Esophagus muscularis mucosa (tissue), 4 donors: ENCODE results near the gene TAF3. TPM values are rescaled to one million over a fixed set of nuclear protein-coding genes. Genes with fewer than 3 reads are reported as not detected.

Source experiments
- DNase-seq: peaks from one replicate; pipeline ENCODE4 v3.0.0-alpha.2; 2017; ENCODE audit errors: extremely low spot score
- H3K27ac ChIP-seq, 4 donors: fragments of 200-600 bp; sonication (generic); replicated peaks in 1 of 4; 1 replicate in 3 of 4; 2 replicates in 1 of 4; pipeline ENCODE4 v1.5.1; 2016 to 2019; ENCODE audit warnings: mild to moderate bottlenecking in 1 of 4
- H3K27me3 ChIP-seq, 4 donors: fragments of 200-600 bp; sonication (generic); one replicate each; pipeline versions ENCODE4 v1.5.1 to v1.6.0; 2016 to 2019
- H3K36me3 ChIP-seq, 4 donors: fragments of 200-600 bp; sonication (generic); one replicate each; pipeline ENCODE4 v1.5.1; 2016 to 2019
- H3K4me1 ChIP-seq, 4 donors: fragments of 200-600 bp; sonication (generic); one replicate each; pipeline ENCODE4 v1.5.1; 2016 to 2019
- H3K4me3 ChIP-seq, 4 donors: fragments of 200-600 bp; sonication (generic); 1 replicate in 2 of 4; 2 replicates in 2 of 4; pipeline ENCODE4 v1.5.1; 2016 to 2019; ENCODE audit warnings: mild to moderate bottlenecking in 4 of 4, moderate library complexity in 1 of 4
- H3K9me3 ChIP-seq, 4 donors: fragments of 200-600 bp; sonication (generic); 1 replicate in 3 of 4; 2 replicates in 1 of 4; pipeline ENCODE4 v1.5.1; 2016 to 2019
- EP300 ChIP-seq: sonication (generic); formaldehyde crosslinking; IDR thresholded peaks from one replicate; pipeline ENCODE4 v1.6.1; 2017; ENCODE audit warnings: antibody characterized with exemption
- POLR2A ChIP-seq: fragments of 450-650 bp; IDR thresholded peaks from one replicate; pipeline ENCODE4 v1.6.1; 2017; ENCODE audit warnings: antibody characterized with exemption, moderate library complexity, mild to moderate bottlenecking, low read depth
- POLR2AphosphoS5 ChIP-seq, 2 donors: sonication (generic); formaldehyde crosslinking; IDR thresholded peaks; one replicate each; pipeline ENCODE4 v1.6.1; 2017; ENCODE audit warnings: antibody characterized with exemption in 2 of 2
- WGBS: methylation state at CpG from one replicate; pipeline ENCODE4 v1.1.5; 2018; 5-methylcytosine and 5-hydroxymethylcytosine counted together
- intact Hi-C: fragments of 100-400 bp; cut with DNase I; formaldehyde crosslinking; loops from one replicate; pipeline ENCODE4 v1.15.1; 2023
- total RNA-seq, 4 donors: library from RNA; depleted of rRNA; stranded (reverse); fragments of >200 nt; gene quantifications; one replicate each; pipeline versions ENCODE4 v1.1.0 to v1.2.1, GENCODE V29; 2016
- TF ChIP-seq, protein P1 (sequence below), 3 experiments: fragments of 200-600 bp in 2 of 3; fragments of 450-650 bp in 1 of 3; sonication (generic) in 2 of 3; IDR thresholded peaks; one replicate each; pipeline ENCODE4 v1.5.1; 2017 to 2019; ENCODE audit warnings: antibody characterized with exemption in 3 of 3, mild to moderate bottlenecking in 2 of 3, moderate library complexity in 1 of 3

Gene TAF3
- total RNA-seq, 4 donors from 2014 or later = 8.8 to 11.2 (median 10.7) TPM

DNA sequence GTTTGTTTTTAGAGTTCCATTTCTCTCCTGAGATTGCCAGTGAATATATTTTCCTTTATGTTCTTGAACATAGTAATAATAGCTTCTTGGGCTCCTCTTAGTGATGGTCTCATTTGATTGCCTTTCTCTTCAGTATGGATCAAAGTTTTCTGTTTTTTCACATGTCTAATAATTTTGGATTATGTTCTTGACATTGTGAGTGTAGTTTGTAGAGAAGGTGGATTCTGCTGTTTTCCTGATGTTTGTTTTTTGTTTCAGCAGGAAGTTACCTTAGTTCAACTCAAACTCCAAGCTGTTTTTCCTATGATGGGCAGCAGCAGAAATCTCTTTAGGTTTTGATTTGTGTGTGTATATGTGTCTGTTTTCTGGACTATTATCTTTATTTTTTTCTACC is 43.8 kb downstream of the TAF3 start:
- intact Hi-C loops = no loop called here
- DNase-seq = no peak
- TF ChIP-seq POLR2AphosphoS5 (IDR thresholded peaks at IDR 0.05) = no peak
- TF ChIP-seq, protein P1, sequence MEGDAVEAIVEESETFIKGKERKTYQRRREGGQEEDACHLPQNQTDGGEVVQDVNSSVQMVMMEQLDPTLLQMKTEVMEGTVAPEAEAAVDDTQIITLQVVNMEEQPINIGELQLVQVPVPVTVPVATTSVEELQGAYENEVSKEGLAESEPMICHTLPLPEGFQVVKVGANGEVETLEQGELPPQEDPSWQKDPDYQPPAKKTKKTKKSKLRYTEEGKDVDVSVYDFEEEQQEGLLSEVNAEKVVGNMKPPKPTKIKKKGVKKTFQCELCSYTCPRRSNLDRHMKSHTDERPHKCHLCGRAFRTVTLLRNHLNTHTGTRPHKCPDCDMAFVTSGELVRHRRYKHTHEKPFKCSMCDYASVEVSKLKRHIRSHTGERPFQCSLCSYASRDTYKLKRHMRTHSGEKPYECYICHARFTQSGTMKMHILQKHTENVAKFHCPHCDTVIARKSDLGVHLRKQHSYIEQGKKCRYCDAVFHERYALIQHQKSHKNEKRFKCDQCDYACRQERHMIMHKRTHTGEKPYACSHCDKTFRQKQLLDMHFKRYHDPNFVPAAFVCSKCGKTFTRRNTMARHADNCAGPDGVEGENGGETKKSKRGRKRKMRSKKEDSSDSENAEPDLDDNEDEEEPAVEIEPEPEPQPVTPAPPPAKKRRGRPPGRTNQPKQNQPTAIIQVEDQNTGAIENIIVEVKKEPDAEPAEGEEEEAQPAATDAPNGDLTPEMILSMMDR (IDR thresholded peaks at IDR 0.05) = no peak
- no peak for TF ChIP-seq POLR2A
- no peak for TF ChIP-seq EP300

DNA sequence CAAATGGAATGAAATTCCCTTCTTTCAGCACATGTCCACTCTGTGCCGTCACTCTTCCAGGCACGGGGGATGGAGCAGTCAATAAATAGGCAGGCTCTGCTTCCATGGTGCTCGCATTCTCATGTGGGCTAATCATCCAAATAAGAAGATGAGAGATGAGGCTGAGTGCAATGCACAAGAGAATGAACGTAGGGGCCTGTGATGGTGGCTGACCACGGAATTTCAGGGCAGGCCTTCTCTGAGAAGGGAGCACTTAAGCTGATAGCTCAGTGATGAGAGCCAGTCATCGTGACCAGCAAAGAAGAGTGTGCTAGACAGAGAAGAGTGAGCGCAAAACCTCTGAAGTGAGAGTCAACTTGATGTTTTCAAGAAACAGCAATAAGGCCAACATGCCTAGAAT is 47.9 kb downstream of the TAF3 start:
- intact Hi-C loops = no loop called here
- DNase-seq = no peak
- Histone ChIP-seq H3K27me3 (no peaks in the 10 kb centered on the region), H3K9me3 (peaks cover 0 to 18% (median 11%) of the 10 kb centered on the region in 4 donors), H3K4me3 (no peak overlapping the region), H3K36me3 (no peaks in the 10 kb centered on the region), H3K4me1 (no peaks in the 10 kb centered on the region), H3K27ac (no peak overlapping the region)
- TF ChIP-seq, protein P1 (IDR thresholded peaks at IDR 0.05) = no peak
- TF ChIP-seq POLR2A (no peak), POLR2AphosphoS5 (IDR thresholded peaks at IDR 0.05) (no peak), EP300 (no peak)
- 98% methylated on average over 7 of the region's 7 CpGs for WGBS

More for the DNA sequence above, 43.8 kb downstream of the TAF3 start:
- peaks cover 0 to 25% (median 16%) of the 10 kb centered on the region in 4 donors for H3K9me3 ChIP-seq
- H3K4me3 ChIP-seq = no peak overlapping the region
- no peak overlapping the region for H3K27ac ChIP-seq
- H3K36me3 ChIP-seq = no peaks in the 10 kb centered on the region
- H3K4me1 ChIP-seq = peaks cover 0 to 2% (median 1%) of the 10 kb centered on the region in 4 donors
- no peaks in the 10 kb centered on the region for H3K27me3 ChIP-seq

DNA sequence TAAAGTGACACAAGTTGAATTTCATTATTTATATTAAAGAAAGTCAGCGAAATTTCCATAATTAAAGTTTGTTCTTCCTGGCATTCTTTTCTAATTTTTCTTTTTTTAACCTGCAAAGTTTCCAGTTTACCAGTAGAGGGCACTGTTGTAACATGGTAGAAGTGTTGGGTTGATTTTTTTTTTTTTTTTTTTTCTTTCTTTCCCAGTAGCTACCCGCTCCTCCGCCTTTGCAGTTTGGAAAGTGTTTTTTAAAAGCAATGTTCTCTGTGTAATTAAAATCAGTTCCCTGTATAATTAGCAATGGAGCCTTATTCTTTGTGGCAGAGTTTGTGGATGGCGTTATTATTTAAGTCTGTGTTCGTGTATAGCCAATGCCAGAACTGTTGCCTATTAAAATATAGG is 53.7 kb downstream of the TAF3 start:
- Histone ChIP-seq H3K4me1 (peaks cover 0 to 2% (median 0%) of the 10 kb centered on the region in 4 donors), H3K27me3 (no peaks in the 10 kb centered on the region), H3K4me3 (peak overlapping the region; percentile 3 to 28 (median 22)), H3K36me3 (no peaks in the 10 kb centered on the region), H3K27ac (no peak overlapping the region), H3K9me3 (no peaks in the 10 kb centered on the region)
- WGBS = 26% methylated on average over 5 of the region's 5 CpGs
- intact Hi-C loops = loop anchor here (1.0 to 10.0 kb wide), 2 partner anchors 1336 to 1433 kb away; no protein-coding TSS in a partner anchor
- DNase-seq = no peak
- no peak for TF ChIP-seq POLR2A
- TF ChIP-seq, protein P1 (IDR thresholded peaks at IDR 0.05) = peak; percentile 60 to 81 (median 80)

DNA sequence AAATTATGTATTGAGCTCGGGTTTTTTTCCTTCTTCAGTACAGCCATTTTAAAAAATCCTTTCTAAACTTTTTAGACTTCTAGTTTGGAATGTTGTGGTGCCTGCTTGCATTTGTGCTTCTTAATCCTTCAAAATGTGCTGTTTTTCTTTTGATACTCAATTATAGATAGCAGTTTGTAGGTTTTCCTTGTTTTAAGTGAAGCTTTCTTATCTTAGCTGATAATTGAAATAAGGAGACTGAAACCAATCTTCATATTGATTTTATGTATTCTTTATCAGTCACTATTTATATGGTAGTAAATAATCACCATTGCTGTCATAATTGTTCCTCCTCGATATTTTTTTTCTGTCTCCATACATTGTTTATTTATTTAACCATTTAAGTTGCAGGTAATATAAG is 56.6 kb downstream of the TAF3 start:
- 78% methylated on average over 2 of the region's 2 CpGs for WGBS
- no peak overlapping the region for H3K4me3 ChIP-seq
- H3K27ac ChIP-seq = no peak overlapping the region
- intact Hi-C loops = loop anchor here (10.0 kb wide), 1 partner anchor 1430 kb away; no protein-coding TSS in a partner anchor
- peaks cover 0 to 2% (median 0%) of the 10 kb centered on the region in 4 donors for H3K4me1 ChIP-seq
- no peak for DNase-seq
- no peaks in the 10 kb centered on the region for H3K9me3 ChIP-seq
- no peak for TF ChIP-seq POLR2AphosphoS5 (IDR thresholded peaks at IDR 0.05)
- no peak for TF ChIP-seq POLR2A
- TF ChIP-seq, protein P1 (IDR thresholded peaks at IDR 0.05) = no peak
- no peak for TF ChIP-seq EP300
- no peaks in the 10 kb centered on the region for H3K27me3 ChIP-seq
- no peaks in the 10 kb centered on the region for H3K36me3 ChIP-seq

DNA sequence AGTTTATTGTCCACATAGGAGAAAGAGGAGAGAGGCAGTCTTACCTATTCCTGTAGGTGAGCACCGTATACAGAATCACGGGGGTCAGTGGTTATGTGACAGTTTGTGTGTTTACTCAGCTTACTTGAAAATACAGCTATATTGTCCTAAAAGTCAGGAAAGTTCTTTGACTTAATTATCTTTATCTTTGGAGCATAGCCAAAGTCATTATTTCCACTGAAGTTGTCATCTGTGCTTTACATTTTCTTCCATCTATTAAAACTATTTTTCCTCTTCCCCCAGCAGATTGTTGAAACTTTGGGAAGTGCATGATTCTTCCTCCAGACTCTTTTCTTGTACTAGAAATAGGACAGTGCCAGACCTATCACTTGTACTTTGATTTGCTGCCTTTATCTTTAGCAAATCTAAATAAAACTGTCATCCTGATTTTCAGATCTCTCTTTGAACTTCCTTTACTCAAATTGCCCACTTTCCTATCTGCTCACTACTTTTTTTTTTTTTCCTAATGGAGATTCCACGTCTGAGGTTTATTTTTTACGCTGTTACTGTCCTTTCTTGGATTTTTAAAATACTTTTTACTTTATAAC is 58.3 kb downstream of the TAF3 start:
- no peak overlapping the region for H3K27ac ChIP-seq
- 78% methylated on average over 4 of the region's 4 CpGs for WGBS
- H3K36me3 ChIP-seq = no peaks in the 10 kb centered on the region
- H3K4me3 ChIP-seq = no peak overlapping the region
- DNase-seq = no peak
- H3K27me3 ChIP-seq = no peaks in the 10 kb centered on the region
- intact Hi-C loops = loop anchor here (10.0 kb wide), 1 partner anchor 1428 kb away; no protein-coding TSS in a partner anchor
- peaks cover 0 to 2% (median 0%) of the 10 kb centered on the region in 4 donors for H3K4me1 ChIP-seq
- no peaks in the 10 kb centered on the region for H3K9me3 ChIP-seq
- no peak for TF ChIP-seq EP300
- no peak for TF ChIP-seq POLR2A
- TF ChIP-seq POLR2AphosphoS5 (IDR thresholded peaks at IDR 0.05) = no peak
- TF ChIP-seq, protein P1 (IDR thresholded peaks at IDR 0.05) = no peak
